Stimulated activated CD4-positive, alpha-beta T cell treated with anti-CD3 and anti-CD28 coated beads, Interleukin-1b, Interleukin-23, amount 100 ng/mL, for 24 hours (primary cell): ENCODE results near the gene RTN1.

Source experiments
- DNase-seq, 4 experiments: peaks; one replicate each; pipeline ENCODE4 v3.0.0-alpha.2; 2020; ENCODE audit warnings: low read depth in 4 of 4, low spot score in 1 of 4

Gene RTN1

GRCh38 chr14:59570122-59570521 lies 300.5 kb downstream of the RTN1 start:
- DNase-seq: no peak

GRCh38 chr14:59566725-59567124 lies 303.9 kb downstream of the RTN1 start:
- no peak for DNase-seq

- DNase-seq: no peak
Observed at GRCh38 chr14:59566296-59566695, 304.3 kb downstream of the RTN1 start.

GRCh38 chr14:59565087-59565486 lies 305.5 kb downstream of the RTN1 start:
- no peak for DNase-seq

GRCh38 chr14:59564366-59564765 lies 306.2 kb downstream of the RTN1 start:
- DNase-seq: no peak

GRCh38 chr14:59547310-59547709 lies 323.3 kb downstream of the RTN1 start:
- no peak for DNase-seq
